ENCODE data around the gene CIDEA.

Gene CIDEA

GRCh38 chr18:12324991-12325725 is 71.0 kb downstream of the CIDEA start:
- DNase-seq, result no peak

GRCh38 chr18:12325726-12326245 is 71.6 kb downstream of the CIDEA start:
- no peak for DNase-seq

- no peak for DNase-seq
These were observed 72.7 kb downstream of the CIDEA start for GRCh38 chr18:12326711-12327460.

Measured in inflammatory macrophage treated with lipopolysaccharide for 4 hours (primary cell).